ENCODE data around the gene CENPP.

Gene CENPP

GRCh38 chr9:92506184-92506857 lies 180.6 kb downstream of the CENPP start:
- Histone ChIP-seq H3K9me3 (ENCODE audit: control extremely low read depth in 1 of 5, control insufficient read depth in 4 of 5, insufficient read depth in 2 of 5, low read depth in 1 of 5, low read length in 4 of 5) (no peaks in the 10 kb centered on the region), H3K27me3 (replicated peaks in 2 of 5; ENCODE audit: control insufficient read depth in 4 of 5, insufficient read depth in 5 of 5, low read length in 4 of 5) (no peaks in the 10 kb centered on the region), H3K36me3 (ENCODE audit: control insufficient read depth in 4 of 4, insufficient read depth in 4 of 4, low read length in 3 of 4) (no peaks in the 10 kb centered on the region), H3K4me3 (ENCODE audit: control insufficient read depth in 1 of 7, extremely low read depth in 1 of 7, insufficient read depth in 4 of 7, low read depth in 2 of 7, low read length in 6 of 7) (no peak overlapping the region), H3K4me1 (ENCODE audit: control extremely low read depth in 1 of 4, control insufficient read depth in 4 of 4, insufficient read depth in 4 of 4, low read length in 3 of 4) (peaks cover 0 to 4% (median 0%) of the 10 kb centered on the region in 4 experiments), H3K27ac (ENCODE audit: insufficient read depth in 1 of 2, low read depth in 1 of 2, low read length in 2 of 2, poor library complexity in 1 of 2, severe bottlenecking in 2 of 2) (no peak overlapping the region)
- no peak for DNase-seq
- WGBS (ENCODE audit: insufficient coverage) = 97% methylated on average over 3 of the region's 3 CpGs
- POLR2A ChIA-PET = no interaction called here
- CTCF ChIA-PET = no interaction called here

GRCh38 chr9:92507005-92507404 lies 181.3 kb downstream of the CENPP start:
- H3K36me3 ChIP-seq (ENCODE audit: control insufficient read depth in 4 of 4, insufficient read depth in 4 of 4, low read length in 3 of 4) = no peaks in the 10 kb centered on the region
- no peaks in the 10 kb centered on the region for H3K27me3 ChIP-seq (replicated peaks in 2 of 5; ENCODE audit: control insufficient read depth in 4 of 5, insufficient read depth in 5 of 5, low read length in 4 of 5)
- DNase-seq = no peak
- H3K4me1 ChIP-seq (ENCODE audit: control extremely low read depth in 1 of 4, control insufficient read depth in 4 of 4, insufficient read depth in 4 of 4, low read length in 3 of 4) = peaks cover 0 to 4% (median 0%) of the 10 kb centered on the region in 4 experiments
- ChIA-PET POLR2A (no interaction called here), CTCF (no interaction called here)
- H3K4me3 ChIP-seq (ENCODE audit: control insufficient read depth in 1 of 7, extremely low read depth in 1 of 7, insufficient read depth in 4 of 7, low read depth in 2 of 7, low read length in 6 of 7) = no peak overlapping the region
- WGBS (ENCODE audit: insufficient coverage) = no CpG with 5 or more reads among the region's 2 CpGs
- no peak overlapping the region for H3K27ac ChIP-seq (ENCODE audit: insufficient read depth in 1 of 2, low read depth in 1 of 2, low read length in 2 of 2, poor library complexity in 1 of 2, severe bottlenecking in 2 of 2)
- H3K9me3 ChIP-seq (ENCODE audit: control extremely low read depth in 1 of 5, control insufficient read depth in 4 of 5, insufficient read depth in 2 of 5, low read depth in 1 of 5, low read length in 4 of 5) = no peaks in the 10 kb centered on the region

DNA sequence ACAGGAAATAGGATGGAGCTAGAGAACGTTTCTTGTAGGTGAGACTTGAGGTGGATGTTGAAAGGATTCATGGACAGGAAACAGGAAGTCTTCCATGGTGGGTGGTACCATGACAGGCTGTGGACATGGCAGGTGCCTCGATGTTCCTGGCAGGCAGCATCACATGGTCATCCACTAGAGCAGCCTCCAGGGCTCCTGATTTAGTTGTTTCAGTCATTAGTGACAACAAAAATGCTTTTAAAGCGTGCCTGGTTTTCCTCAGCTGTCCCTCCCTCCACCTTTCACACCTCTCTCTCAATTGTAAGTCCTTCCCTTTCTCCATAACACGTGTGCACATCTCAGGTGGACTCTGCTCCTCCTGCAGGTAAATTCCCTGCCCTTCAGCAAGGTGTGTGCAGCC lies 181.7 kb downstream of the CENPP start:
- WGBS (ENCODE audit: insufficient coverage) = 68% methylated on average over 4 of the region's 4 CpGs
- CTCF ChIA-PET = no interaction called here
- DNase-seq = no peak
- Histone ChIP-seq H3K36me3 (ENCODE audit: control insufficient read depth in 4 of 4, insufficient read depth in 4 of 4, low read length in 3 of 4) (no peaks in the 10 kb centered on the region), H3K9me3 (ENCODE audit: control extremely low read depth in 1 of 5, control insufficient read depth in 4 of 5, insufficient read depth in 2 of 5, low read depth in 1 of 5, low read length in 4 of 5) (no peaks in the 10 kb centered on the region), H3K27ac (ENCODE audit: insufficient read depth in 1 of 2, low read depth in 1 of 2, low read length in 2 of 2, poor library complexity in 1 of 2, severe bottlenecking in 2 of 2) (no peak overlapping the region), H3K4me3 (ENCODE audit: control insufficient read depth in 1 of 7, extremely low read depth in 1 of 7, insufficient read depth in 4 of 7, low read depth in 2 of 7, low read length in 6 of 7) (no peak overlapping the region), H3K4me1 (ENCODE audit: control extremely low read depth in 1 of 4, control insufficient read depth in 4 of 4, insufficient read depth in 4 of 4, low read length in 3 of 4) (peaks cover 0 to 4% (median 0%) of the 10 kb centered on the region in 4 experiments), H3K27me3 (replicated peaks in 2 of 5; ENCODE audit: control insufficient read depth in 4 of 5, insufficient read depth in 5 of 5, low read length in 4 of 5) (no peaks in the 10 kb centered on the region)
- POLR2A ChIA-PET = no interaction called here

GRCh38 chr9:92508018-92508820 lies 182.5 kb downstream of the CENPP start:
- Histone ChIP-seq H3K4me3 (ENCODE audit: control insufficient read depth in 1 of 7, extremely low read depth in 1 of 7, insufficient read depth in 4 of 7, low read depth in 2 of 7, low read length in 6 of 7) (no peak overlapping the region), H3K36me3 (ENCODE audit: control insufficient read depth in 4 of 4, insufficient read depth in 4 of 4, low read length in 3 of 4) (no peaks in the 10 kb centered on the region), H3K4me1 (ENCODE audit: control extremely low read depth in 1 of 4, control insufficient read depth in 4 of 4, insufficient read depth in 4 of 4, low read length in 3 of 4) (peaks cover 0 to 4% (median 0%) of the 10 kb centered on the region in 4 experiments), H3K27me3 (replicated peaks in 2 of 5; ENCODE audit: control insufficient read depth in 4 of 5, insufficient read depth in 5 of 5, low read length in 4 of 5) (no peaks in the 10 kb centered on the region), H3K9me3 (ENCODE audit: control extremely low read depth in 1 of 5, control insufficient read depth in 4 of 5, insufficient read depth in 2 of 5, low read depth in 1 of 5, low read length in 4 of 5) (no peaks in the 10 kb centered on the region), H3K27ac (ENCODE audit: insufficient read depth in 1 of 2, low read depth in 1 of 2, low read length in 2 of 2, poor library complexity in 1 of 2, severe bottlenecking in 2 of 2) (no peak overlapping the region)
- no peak for DNase-seq
- WGBS (ENCODE audit: insufficient coverage) = 97% methylated on average over 8 of the region's 10 CpGs
- CTCF ChIA-PET = interaction anchor here (0.9 kb wide), 1 partner anchor 14 kb away, joined by 4 read pairs; no protein-coding TSS in a partner anchor
- POLR2A ChIA-PET = no interaction called here

- no peak overlapping the region for H3K4me3 ChIP-seq (ENCODE audit: control insufficient read depth in 1 of 7, extremely low read depth in 1 of 7, insufficient read depth in 4 of 7, low read depth in 2 of 7, low read length in 6 of 7)
- CTCF ChIA-PET = interaction anchor here (0.9 kb wide), 1 partner anchor 15 kb away, joined by 4 read pairs; no protein-coding TSS in a partner anchor
- H3K36me3 ChIP-seq (ENCODE audit: control insufficient read depth in 4 of 4, insufficient read depth in 4 of 4, low read length in 3 of 4) = no peaks in the 10 kb centered on the region
- POLR2A ChIA-PET = no interaction called here
- no peaks in the 10 kb centered on the region for H3K9me3 ChIP-seq (ENCODE audit: control extremely low read depth in 1 of 5, control insufficient read depth in 4 of 5, insufficient read depth in 2 of 5, low read depth in 1 of 5, low read length in 4 of 5)
- H3K4me1 ChIP-seq (ENCODE audit: control extremely low read depth in 1 of 4, control insufficient read depth in 4 of 4, insufficient read depth in 4 of 4, low read length in 3 of 4) = peaks cover 0 to 4% (median 0%) of the 10 kb centered on the region in 4 experiments
- DNase-seq = no peak
- 95% methylated on average over 4 of the region's 5 CpGs for WGBS (ENCODE audit: insufficient coverage)
- H3K27me3 ChIP-seq (replicated peaks in 2 of 5; ENCODE audit: control insufficient read depth in 4 of 5, insufficient read depth in 5 of 5, low read length in 4 of 5) = no peaks in the 10 kb centered on the region
- H3K27ac ChIP-seq (ENCODE audit: insufficient read depth in 1 of 2, low read depth in 1 of 2, low read length in 2 of 2, poor library complexity in 1 of 2, severe bottlenecking in 2 of 2) = no peak overlapping the region
These were observed 183.3 kb downstream of the CENPP start for GRCh38 chr9:92509050-92509449.

GRCh38 chr9:92510747-92511146 lies 185.0 kb downstream of the CENPP start:
- no peaks in the 10 kb centered on the region for H3K27me3 ChIP-seq (replicated peaks in 2 of 5; ENCODE audit: control insufficient read depth in 4 of 5, insufficient read depth in 5 of 5, low read length in 4 of 5)
- no peak for DNase-seq
- peaks cover 0 to 2% (median 0%) of the 10 kb centered on the region in 4 experiments for H3K36me3 ChIP-seq (ENCODE audit: control insufficient read depth in 4 of 4, insufficient read depth in 4 of 4, low read length in 3 of 4)
- ChIA-PET CTCF (interaction anchor here (1.2 kb wide), 1 partner anchor 9 kb away, joined by 3 read pairs; no protein-coding TSS in a partner anchor), POLR2A (no interaction called here)
- H3K4me1 ChIP-seq (ENCODE audit: control extremely low read depth in 1 of 4, control insufficient read depth in 4 of 4, insufficient read depth in 4 of 4, low read length in 3 of 4) = peaks cover 0 to 4% (median 0%) of the 10 kb centered on the region in 4 experiments
- no peaks in the 10 kb centered on the region for H3K9me3 ChIP-seq (ENCODE audit: control extremely low read depth in 1 of 5, control insufficient read depth in 4 of 5, insufficient read depth in 2 of 5, low read depth in 1 of 5, low read length in 4 of 5)
- H3K27ac ChIP-seq (ENCODE audit: insufficient read depth in 1 of 2, low read depth in 1 of 2, low read length in 2 of 2, poor library complexity in 1 of 2, severe bottlenecking in 2 of 2) = no peak overlapping the region
- no peak overlapping the region for H3K4me3 ChIP-seq (ENCODE audit: control insufficient read depth in 1 of 7, extremely low read depth in 1 of 7, insufficient read depth in 4 of 7, low read depth in 2 of 7, low read length in 6 of 7)

DNA sequence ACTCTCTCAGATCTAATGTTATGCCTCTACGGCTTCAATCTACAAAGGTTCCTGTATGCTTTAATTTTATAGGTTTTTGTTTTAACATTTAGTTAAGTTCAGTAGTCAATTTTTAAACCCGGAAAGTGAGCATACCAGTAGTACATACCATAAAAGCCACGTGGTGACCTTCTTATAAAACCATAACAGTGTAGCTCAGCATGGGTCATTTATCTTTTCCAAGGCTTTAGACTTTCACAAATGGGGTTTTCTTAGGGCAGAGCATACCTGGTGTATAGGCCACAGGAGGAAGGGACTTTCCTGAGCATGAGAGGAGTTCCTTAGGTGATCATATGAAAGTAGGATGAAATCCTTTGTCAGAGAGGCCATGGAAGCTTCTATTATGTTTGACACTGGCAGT lies 186.9 kb downstream of the CENPP start:
- H3K9me3 ChIP-seq (ENCODE audit: control extremely low read depth in 1 of 5, control insufficient read depth in 4 of 5, insufficient read depth in 2 of 5, low read depth in 1 of 5, low read length in 4 of 5) = no peaks in the 10 kb centered on the region

More for the DNA sequence above, 186.9 kb downstream of the CENPP start:
- Histone ChIP-seq H3K4me1 (ENCODE audit: control extremely low read depth in 1 of 4, control insufficient read depth in 4 of 4, insufficient read depth in 4 of 4, low read length in 3 of 4) (no peaks in the 10 kb centered on the region), H3K27ac (ENCODE audit: insufficient read depth in 1 of 2, low read depth in 1 of 2, low read length in 2 of 2, poor library complexity in 1 of 2, severe bottlenecking in 2 of 2) (no peak overlapping the region), H3K27me3 (replicated peaks in 2 of 5; ENCODE audit: control insufficient read depth in 4 of 5, insufficient read depth in 5 of 5, low read length in 4 of 5) (no peaks in the 10 kb centered on the region), H3K36me3 (ENCODE audit: control insufficient read depth in 4 of 4, insufficient read depth in 4 of 4, low read length in 3 of 4) (peaks cover 0 to 4% (median 2%) of the 10 kb centered on the region in 4 experiments), H3K4me3 (ENCODE audit: control insufficient read depth in 1 of 7, extremely low read depth in 1 of 7, insufficient read depth in 4 of 7, low read depth in 2 of 7, low read length in 6 of 7) (no peak overlapping the region)
- ChIA-PET POLR2A (no interaction called here), CTCF (no interaction called here)
- no peak for DNase-seq
- WGBS (ENCODE audit: insufficient coverage) = 78% methylated on average over 2 of the region's 3 CpGs

All from common myeloid progenitor, CD34-positive (primary cell).